ENCODE measurements around the gene SLIT3. TPM values are rescaled to one million over a fixed set of nuclear protein-coding genes. Genes with fewer than 3 reads are reported as not detected.

Gene SLIT3
- total RNA-seq, 3 donors from 2014 or later (not counting 1 experiment from before 2014, with no cell fraction given): 0.34 to 0.80 TPM; not detected in 1

DNA sequence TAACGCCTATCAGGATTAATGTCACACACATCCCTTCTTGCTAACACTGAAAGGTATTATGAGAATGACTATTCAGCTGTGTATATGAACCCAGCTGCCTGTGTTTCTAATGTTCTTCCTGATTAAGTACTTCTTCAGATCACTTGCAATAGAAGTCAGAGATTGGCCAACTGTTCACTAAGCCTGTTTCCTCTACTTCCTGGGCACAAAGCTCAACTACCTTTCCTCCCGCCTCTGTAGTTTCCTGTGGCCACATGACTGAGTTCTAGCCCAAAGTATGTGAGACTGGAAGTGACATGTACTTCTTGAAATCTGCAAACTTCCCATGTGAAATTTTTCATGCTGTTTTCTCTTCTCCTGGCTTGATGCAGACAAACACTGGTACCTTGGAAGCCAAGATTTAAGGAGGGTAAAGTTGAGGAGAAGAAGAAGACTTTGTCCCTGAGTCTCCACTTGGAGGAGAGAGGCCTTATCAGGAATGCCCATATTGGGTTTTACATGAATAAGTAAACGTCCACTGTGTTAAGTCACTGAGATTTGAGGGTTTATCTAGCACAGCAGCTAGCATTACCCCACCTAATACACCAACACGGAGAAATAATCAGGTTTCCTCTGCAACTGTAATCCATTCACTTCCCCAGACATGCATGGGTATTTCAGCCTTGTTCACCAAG lies 58.6 kb downstream of the SLIT3 start:
- intact Hi-C loops (cut with micrococcal nuclease): no loop called here
- H3K9me3 Mint-ChIP-seq: peaks cover 3 to 10% of the 10 kb centered on the region in 2 donors
- ATAC-seq (no peak), DNase-seq (no peak)
- peaks cover 6% of the 10 kb centered on the region for H3K36me3 Mint-ChIP-seq
- Histone ChIP-seq H3K4me1 (ENCODE audit: control insufficient read depth, insufficient read depth, low read length) (no peaks in the 10 kb centered on the region), H3K9me3 (ENCODE audit: control insufficient read depth, insufficient read depth, low read length) (no peaks in the 10 kb centered on the region), H3K36me3 (ENCODE audit: control insufficient read depth, insufficient read depth, low read length) (no peaks in the 10 kb centered on the region), H3K27ac (ENCODE audit: low read length) (no peak overlapping the region), H3K27me3 (ENCODE audit: control insufficient read depth, insufficient read depth, low read length) (no peaks in the 10 kb centered on the region), H3K4me3 (ENCODE audit: low read length) (no peak overlapping the region)
- peaks cover 3 to 25% of the 10 kb centered on the region in 2 donors for H3K27me3 Mint-ChIP-seq (ENCODE audit: low read depth in 2 of 2)
- WGBS (ENCODE audit: insufficient coverage): 14% methylated on average over 2 of the region's 4 CpGs
- no peak overlapping the region for H3K27ac Mint-ChIP-seq
- H3K4me3 Mint-ChIP-seq: no peak overlapping the region
- TF ChIP-seq, protein P1, sequence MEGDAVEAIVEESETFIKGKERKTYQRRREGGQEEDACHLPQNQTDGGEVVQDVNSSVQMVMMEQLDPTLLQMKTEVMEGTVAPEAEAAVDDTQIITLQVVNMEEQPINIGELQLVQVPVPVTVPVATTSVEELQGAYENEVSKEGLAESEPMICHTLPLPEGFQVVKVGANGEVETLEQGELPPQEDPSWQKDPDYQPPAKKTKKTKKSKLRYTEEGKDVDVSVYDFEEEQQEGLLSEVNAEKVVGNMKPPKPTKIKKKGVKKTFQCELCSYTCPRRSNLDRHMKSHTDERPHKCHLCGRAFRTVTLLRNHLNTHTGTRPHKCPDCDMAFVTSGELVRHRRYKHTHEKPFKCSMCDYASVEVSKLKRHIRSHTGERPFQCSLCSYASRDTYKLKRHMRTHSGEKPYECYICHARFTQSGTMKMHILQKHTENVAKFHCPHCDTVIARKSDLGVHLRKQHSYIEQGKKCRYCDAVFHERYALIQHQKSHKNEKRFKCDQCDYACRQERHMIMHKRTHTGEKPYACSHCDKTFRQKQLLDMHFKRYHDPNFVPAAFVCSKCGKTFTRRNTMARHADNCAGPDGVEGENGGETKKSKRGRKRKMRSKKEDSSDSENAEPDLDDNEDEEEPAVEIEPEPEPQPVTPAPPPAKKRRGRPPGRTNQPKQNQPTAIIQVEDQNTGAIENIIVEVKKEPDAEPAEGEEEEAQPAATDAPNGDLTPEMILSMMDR (IDR thresholded peaks at IDR 0.05): no peak
- no peaks in the 10 kb centered on the region for H3K4me1 Mint-ChIP-seq

DNA sequence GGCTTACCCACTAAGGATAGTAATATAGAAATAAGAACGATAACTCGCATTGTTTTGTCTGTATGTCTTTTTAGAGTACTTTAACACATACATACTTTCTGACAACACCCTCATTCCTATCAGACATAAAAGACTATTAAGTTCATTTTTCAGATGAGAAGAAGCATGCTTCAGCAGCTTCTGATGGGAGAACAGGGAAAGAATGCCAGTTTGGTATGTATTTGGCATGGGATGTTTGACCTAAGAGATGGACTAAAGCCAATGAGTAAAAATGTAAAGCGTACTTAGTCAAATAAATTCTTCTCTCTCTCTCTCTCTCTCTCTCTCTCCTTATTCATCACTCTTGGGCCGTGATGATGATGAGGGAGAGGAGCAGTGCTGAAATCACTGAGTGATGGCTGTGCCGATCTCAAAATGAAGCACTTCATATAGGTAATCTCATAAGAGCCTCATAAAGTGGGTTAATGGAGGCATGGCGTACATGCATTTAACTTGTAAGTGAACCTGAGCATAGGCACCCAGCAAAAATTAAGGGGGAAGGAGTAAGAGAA lies 71.5 kb downstream of the SLIT3 start:
- WGBS (ENCODE audit: insufficient coverage): 97% methylated on average over 2 of the region's 6 CpGs
- Mint-ChIP-seq H3K4me1 (no peaks in the 10 kb centered on the region), H3K36me3 (no peaks in the 10 kb centered on the region), H3K9me3 (peaks cover 0 to 2% of the 10 kb centered on the region in 2 donors), H3K4me3 (no peak overlapping the region), H3K27ac (no peak overlapping the region), H3K27me3 (ENCODE audit: low read depth in 2 of 2) (peaks cover 3 to 9% of the 10 kb centered on the region in 2 donors)
- Histone ChIP-seq H3K4me3 (ENCODE audit: low read length) (no peak overlapping the region), H3K9me3 (ENCODE audit: control insufficient read depth, insufficient read depth, low read length) (no peaks in the 10 kb centered on the region), H3K4me1 (ENCODE audit: control insufficient read depth, insufficient read depth, low read length) (no peaks in the 10 kb centered on the region), H3K36me3 (ENCODE audit: control insufficient read depth, insufficient read depth, low read length) (no peaks in the 10 kb centered on the region), H3K27ac (ENCODE audit: low read length) (no peak overlapping the region), H3K27me3 (ENCODE audit: control insufficient read depth, insufficient read depth, low read length) (no peaks in the 10 kb centered on the region)
- DNase-seq (no peak), ATAC-seq (no peak)
- intact Hi-C loops (cut with micrococcal nuclease): no loop called here
- TF ChIP-seq, protein P1 (IDR thresholded peaks at IDR 0.05): no peak

DNA sequence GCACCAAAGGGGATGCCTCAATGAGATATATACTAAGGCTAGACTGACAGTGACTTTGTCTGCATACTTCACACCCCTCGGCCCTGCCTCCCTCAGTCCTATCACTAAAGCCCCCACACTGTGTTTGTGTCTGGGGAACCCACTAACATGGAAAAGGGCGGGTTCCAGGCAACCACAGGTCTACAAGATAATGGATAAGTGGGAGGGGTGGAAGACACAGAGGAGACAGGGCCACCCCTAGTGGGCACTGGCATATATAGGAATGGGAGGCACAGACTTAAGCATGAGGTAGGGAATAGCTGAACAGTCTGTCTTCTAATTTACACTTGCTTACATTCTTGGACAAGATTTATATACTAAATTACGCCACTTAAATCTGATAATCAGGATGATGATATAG lies 74.0 kb downstream of the SLIT3 start:
- TF ChIP-seq, protein P1 (IDR thresholded peaks at IDR 0.05): no peak
- H3K36me3 ChIP-seq (ENCODE audit: control insufficient read depth, insufficient read depth, low read length): no peaks in the 10 kb centered on the region
- H3K27me3 ChIP-seq (ENCODE audit: control insufficient read depth, insufficient read depth, low read length): no peaks in the 10 kb centered on the region
- H3K27me3 Mint-ChIP-seq (ENCODE audit: low read depth in 2 of 2): peaks cover 3 to 9% of the 10 kb centered on the region in 2 donors
- H3K9me3 ChIP-seq (ENCODE audit: control insufficient read depth, insufficient read depth, low read length): no peaks in the 10 kb centered on the region
- no peaks in the 10 kb centered on the region for H3K4me1 ChIP-seq (ENCODE audit: control insufficient read depth, insufficient read depth, low read length)
- ATAC-seq (no peak), DNase-seq (no peak)
- H3K36me3 Mint-ChIP-seq: no peaks in the 10 kb centered on the region
- H3K4me1 Mint-ChIP-seq: no peaks in the 10 kb centered on the region
- 50% methylated on average over 1 of the region's 3 CpGs for WGBS (ENCODE audit: insufficient coverage)
- H3K27ac ChIP-seq (ENCODE audit: low read length): no peak overlapping the region
- intact Hi-C loops (cut with micrococcal nuclease): no loop called here
- H3K27ac Mint-ChIP-seq: no peak overlapping the region
- no peaks in the 10 kb centered on the region for H3K9me3 Mint-ChIP-seq
- no peak overlapping the region for H3K4me3 Mint-ChIP-seq
- no peak overlapping the region for H3K4me3 ChIP-seq (ENCODE audit: low read length)

All from natural killer cell (primary cell).